H4 (cell line): ENCODE data around the gene TMEM214. TPM values are rescaled to one million over a fixed set of nuclear protein-coding genes. Genes with fewer than 3 reads are reported as not detected.

Experiments
- DNase-seq: peaks from one replicate; pipeline ENCODE4 v3.0.0-alpha.2; 2015; ENCODE audit warnings: low spot score
- total RNA-seq: library from RNA; depleted of rRNA; stranded (reverse); fragments of >200 nt; shearing (Covaris generic); gene quantifications from 2 replicates; pipeline ENCODE4 v1.2.3, GENCODE V29; 2014; rRNA removed

TMEM214 gene
- total RNA-seq, 1 experiment from 2014 or later, result 34.6 TPM

- no peak for DNase-seq
Measured at GRCh38 chr2:27084297-27085061, 51.7 kb downstream of the TMEM214 start.

GRCh38 chr2:27085062-27085672 lies 52.4 kb downstream of the TMEM214 start:
- DNase-seq, result no peak

DNA sequence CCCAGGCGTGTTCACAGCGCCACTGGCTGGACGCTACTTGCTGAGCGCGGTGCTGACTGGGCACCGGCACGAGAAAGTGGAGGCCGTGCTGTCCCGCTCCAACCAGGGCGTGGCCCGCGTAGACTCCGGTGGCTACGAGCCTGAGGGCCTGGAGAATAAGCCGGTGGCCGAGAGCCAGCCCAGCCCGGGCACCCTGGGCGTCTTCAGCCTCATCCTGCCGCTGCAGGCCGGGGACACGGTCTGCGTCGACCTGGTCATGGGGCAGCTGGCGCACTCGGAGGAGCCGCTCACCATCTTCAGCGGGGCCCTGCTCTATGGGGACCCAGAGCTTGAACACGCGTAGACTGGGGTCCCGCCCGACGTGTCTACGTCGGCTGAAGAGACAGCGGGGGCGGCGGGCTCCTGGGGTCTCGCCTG lies 52.9 kb downstream of the TMEM214 start:
- DNase-seq, result peak; percentile 39

- peak; percentile 67 for DNase-seq
Measured at GRCh38 chr2:27086090-27086723, 53.4 kb downstream of the TMEM214 start.

DNA sequence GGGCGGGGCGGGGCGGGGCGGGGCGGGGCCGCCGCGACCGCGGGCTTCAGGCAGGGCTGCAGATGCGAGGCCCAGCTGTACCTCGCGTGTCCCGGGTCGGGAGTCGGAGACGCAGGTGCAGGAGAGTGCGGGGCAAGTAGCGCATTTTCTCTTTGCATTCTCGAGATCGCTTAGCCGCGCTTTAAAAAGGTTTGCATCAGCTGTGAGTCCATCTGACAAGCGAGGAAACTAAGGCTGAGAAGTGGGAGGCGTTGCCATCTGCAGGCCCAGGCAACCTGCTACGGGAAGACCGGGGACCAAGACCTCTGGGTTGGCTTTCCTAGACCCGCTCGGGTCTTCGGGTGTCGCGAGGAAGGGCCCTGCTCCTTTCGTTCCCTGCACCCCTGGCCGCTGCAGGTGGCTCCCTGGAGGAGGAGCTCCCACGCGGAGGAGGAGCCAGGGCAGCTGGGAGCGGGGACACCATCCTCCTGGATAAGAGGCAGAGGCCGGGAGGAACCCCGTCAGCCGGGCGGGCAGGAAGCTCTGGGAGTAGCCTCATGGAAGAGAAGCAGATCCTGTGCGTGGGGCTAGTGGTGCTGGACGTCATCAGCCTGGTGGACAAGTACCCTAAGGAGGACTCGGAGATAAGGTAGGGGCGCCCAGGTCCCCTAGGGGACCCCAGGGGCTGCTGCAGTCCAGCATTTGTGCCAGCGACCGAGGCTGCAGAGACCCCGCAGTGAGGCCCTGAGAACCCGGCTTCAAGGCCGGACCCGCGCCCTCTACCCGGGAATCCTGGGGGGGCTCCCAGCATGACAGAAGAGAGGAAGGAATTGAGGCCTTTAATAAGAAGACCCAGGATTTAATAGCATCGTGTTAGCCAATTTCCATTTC lies 54.2 kb downstream of the TMEM214 start, which contains the start of gene KHK:
KHK (plus strand) TSS at position 49 of the 870 bp plus-strand sequence; CDS start at position 537, 488 bp downstream.
- DNase-seq, result no peak

- DNase-seq, result no peak
Measured at GRCh38 chr2:27087823-27088410, 55.2 kb downstream of the TMEM214 start.

- DNase-seq, result no peak
Measured at GRCh38 chr2:27088634-27089033, 55.9 kb downstream of the TMEM214 start.

DNA sequence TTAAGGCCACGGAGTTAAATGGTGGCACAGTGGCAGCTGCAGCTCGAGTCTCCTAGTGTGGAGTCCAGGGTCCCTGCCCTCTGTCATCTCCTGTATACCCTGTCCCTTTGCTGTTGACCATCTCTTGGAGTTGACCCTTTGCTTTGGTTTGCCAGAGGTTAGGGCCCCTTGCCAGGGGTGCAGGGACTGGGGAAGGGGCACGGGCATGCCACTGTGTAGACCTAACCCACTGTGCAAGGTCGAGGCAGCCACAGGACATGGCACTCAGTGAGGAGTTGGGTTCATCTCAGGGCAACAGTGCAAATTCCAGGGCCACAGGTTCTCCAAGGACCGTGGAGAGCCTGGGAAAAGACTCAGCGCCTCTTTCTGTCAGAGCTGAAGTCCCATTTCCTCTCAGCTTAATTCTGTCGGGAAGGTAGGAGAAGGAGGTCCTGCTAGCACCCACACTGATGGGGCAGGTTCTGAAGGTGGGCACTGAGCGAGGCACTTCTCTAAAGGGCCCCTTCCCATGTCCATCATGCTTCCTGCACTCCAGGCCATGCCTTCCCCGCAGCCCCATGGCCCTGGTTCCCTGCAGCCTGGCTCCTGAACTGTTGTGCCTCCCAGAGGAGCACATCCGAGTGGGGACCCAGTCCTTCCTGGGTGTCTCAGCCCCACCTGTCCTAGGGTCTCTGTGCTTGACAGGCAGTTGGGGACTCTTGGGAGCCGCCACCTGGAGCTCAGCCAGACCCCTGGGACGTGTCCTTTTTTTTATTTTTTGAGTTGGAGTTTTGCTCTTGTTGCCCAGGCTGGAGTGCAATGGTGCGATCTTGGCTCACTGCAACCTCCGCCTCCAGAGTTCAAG lies 56.6 kb downstream of the TMEM214 start:
- DNase-seq, result no peak

Other genes starting within 250 kb of the TMEM214 start
- gene CENPA, start 246.9 kb upstream of the TMEM214 start, total RNA-seq, result 24.8 and 30.2 TPM in 2 replicates
- gene DPYSL5, start 184.8 kb upstream of the TMEM214 start, total RNA-seq, result 4.5 and 5.0 TPM in 2 replicates
- 2.7 and 4.0 TPM in 2 replicates for gene MAPRE3, start 62.3 kb upstream of the TMEM214 start, total RNA-seq
- 25.2 and 27.8 TPM in 2 replicates for gene AGBL5, start 18.7 kb downstream of the TMEM214 start, total RNA-seq
- 328 and 330 TPM in 2 replicates for gene OST4, start 38.7 kb downstream of the TMEM214 start, total RNA-seq
- gene EMILIN1, start 45.6 kb downstream of the TMEM214 start, total RNA-seq, result 10.8 and 30.2 TPM in 2 replicates
- 0.14 and 0.48 TPM in 2 replicates for gene KHK, start 53.8 kb downstream of the TMEM214 start, total RNA-seq
- 0.31 TPM in 1 of 2 replicates, not detected in the other for gene CGREF1, start 86.2 kb downstream of the TMEM214 start, total RNA-seq
- gene ABHD1, start 90.8 kb downstream of the TMEM214 start, total RNA-seq, result 0.12 TPM in 1 of 2 replicates, not detected in the other
- 37.0 and 51.9 TPM in 2 replicates for gene PREB, start 101.7 kb downstream of the TMEM214 start, total RNA-seq
- gene PRR30, start 106.4 kb downstream of the TMEM214 start, total RNA-seq, result not detected in 2 replicates
- gene TCF23, start 116.0 kb downstream of the TMEM214 start, total RNA-seq, result not detected in 2 replicates
- 196 and 202 TPM in 2 replicates for gene ATRAID, start 179.1 kb downstream of the TMEM214 start, total RNA-seq
- gene SLC5A6, start 179.3 kb downstream of the TMEM214 start, total RNA-seq, result 22.6 and 26.2 TPM in 2 replicates
- gene CAD, start 184.4 kb downstream of the TMEM214 start, total RNA-seq, result 4.7 and 6.9 TPM in 2 replicates
- 0.46 and 0.49 TPM in 2 replicates for gene SLC30A3, start 230.1 kb downstream of the TMEM214 start, total RNA-seq
- not detected in 2 replicates for gene DNAJC5G, start 242.5 kb downstream of the TMEM214 start, total RNA-seq
- gene TRIM54, start 249.5 kb downstream of the TMEM214 start, total RNA-seq, result 0.35 TPM in 1 of 2 replicates, not detected in the other